HL-60 (cell line): ENCODE data around the gene SCN3A.

ENCODE experiments used
- DNase-seq, 2 experiments: peaks; one replicate each; pipeline ENCODE4 v3.0.0-alpha.2; 2010 to 2020; ENCODE audit warnings: low read depth in 1 of 2, low spot score in 1 of 2
- H3K27ac ChIP-seq: fragments of 250-450 bp; sonication (Bioruptor Pico); replicated peaks from 2 replicates; pipeline ENCODE4 v1.5.1; 2020; ENCODE audit warnings: mild to moderate bottlenecking, moderate library complexity
- H3K27me3 ChIP-seq: fragments of 250-450 bp; sonication (Bioruptor Pico); 2 replicates; pipeline ENCODE4 v1.5.1; 2021; ENCODE audit warnings: mild to moderate bottlenecking, moderate library complexity; ENCODE audit not compliant: insufficient read depth, poor library complexity, severe bottlenecking
- H3K4me3 ChIP-seq: replicated peaks from 2 replicates; pipeline ENCODE4 v1.5.1; 2011; ENCODE audit warnings: mild to moderate bottlenecking, control low read depth, low read length; ENCODE audit not compliant: insufficient read depth
- CTCF ChIP-seq: IDR thresholded peaks from one replicate; pipeline ENCODE4 v1.5.1; 2011; ENCODE audit warnings: low read length, control low read depth, inconsistent platforms; ENCODE audit not compliant: insufficient read depth
- GABPA ChIP-seq: IDR thresholded peaks from 2 replicates; pipeline ENCODE4 v1.6.1; 2012; ENCODE audit warnings: low read depth
- POLR2AphosphoS5 ChIP-seq: IDR thresholded peaks from 2 replicates; pipeline ENCODE4 v1.6.1; 2012; ENCODE audit warnings: low read depth
- REST ChIP-seq: IDR thresholded peaks from 2 replicates; pipeline ENCODE4 v1.6.1; 2012; ENCODE audit warnings: low read depth; ENCODE audit not compliant: insufficient replicate concordance
- SPI1 ChIP-seq: IDR thresholded peaks from 2 replicates; pipeline ENCODE4 v1.6.1; 2012; ENCODE audit warnings: low read depth, mild to moderate bottlenecking, borderline replicate concordance

SCN3A gene

GRCh38 chr2:165069151-165069550 is 134.7 kb downstream of the SCN3A start:
- TF ChIP-seq SPI1 (no peak), CTCF (no peak), GABPA (no peak), REST (no peak), POLR2AphosphoS5 (no peak)
- H3K27ac ChIP-seq, result no peak overlapping the region

DNA sequence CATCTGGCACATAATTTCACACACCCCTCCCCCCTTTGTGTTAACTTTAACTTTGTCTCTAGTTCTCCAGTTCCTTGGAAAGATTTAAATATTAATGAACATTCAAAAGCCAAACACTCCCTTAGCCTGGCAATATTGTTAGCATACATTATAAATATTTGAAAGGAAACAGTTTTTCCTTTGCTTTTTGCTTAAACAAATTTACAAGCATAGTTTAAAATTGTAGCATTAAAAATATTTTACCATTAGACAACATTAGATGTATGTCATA is 135.4 kb downstream of the SCN3A start:
- H3K4me3 ChIP-seq, result no peak overlapping the region
- H3K27ac ChIP-seq, result no peak overlapping the region
- DNase-seq, result no peak
- TF ChIP-seq GABPA (no peak), SPI1 (no peak), REST (no peak), POLR2AphosphoS5 (no peak), CTCF (no peak)
- no peaks in the 10 kb centered on the region for H3K27me3 ChIP-seq

More at GRCh38 chr2:165069151-165069550, 134.7 kb downstream of the SCN3A start:
- Histone ChIP-seq H3K4me3 (no peak overlapping the region), H3K27me3 (no peaks in the 10 kb centered on the region)
- DNase-seq, result no peak

- DNase-seq, result no peak
- Histone ChIP-seq H3K4me3 (no peak overlapping the region), H3K27me3 (no peaks in the 10 kb centered on the region), H3K27ac (no peak overlapping the region)
- TF ChIP-seq SPI1, result no peak
- TF ChIP-seq CTCF, result no peak
- no peak for TF ChIP-seq GABPA
- no peak for TF ChIP-seq POLR2AphosphoS5
- no peak for TF ChIP-seq REST
Observed at GRCh38 chr2:165067643-165068486, 136.0 kb downstream of the SCN3A start.
